ENCODE data around the gene SLBP.
A peak's percentile ranks its signal among the peaks of the same experiment; 100 is the strongest.

Gene SLBP

GRCh38 chr4:1748465-1748995 is 36.4 kb upstream of the SLBP start:
- DNase-seq (ENCODE audit: low read depth), result peak; percentile 63

- no peak for DNase-seq (ENCODE audit: low read depth)
These were observed 35.5 kb upstream of the SLBP start for GRCh38 chr4:1747603-1747967.

GRCh38 chr4:1746919-1747602 is 34.9 kb upstream of the SLBP start:
- DNase-seq (ENCODE audit: low read depth), result no peak

GRCh38 chr4:1746265-1746691 is 34.2 kb upstream of the SLBP start:
- peak; percentile 56 for DNase-seq (ENCODE audit: low read depth)

- DNase-seq (ENCODE audit: low read depth), result no peak
These were observed 33.6 kb upstream of the SLBP start for GRCh38 chr4:1745697-1746096.

GRCh38 chr4:1745165-1745564 is 33.0 kb upstream of the SLBP start:
- no peak for DNase-seq (ENCODE audit: low read depth)

- DNase-seq (ENCODE audit: low read depth), result no peak
These were observed 32.4 kb upstream of the SLBP start for GRCh38 chr4:1744552-1744951.

- no peak for DNase-seq (ENCODE audit: low read depth)
These were observed 31.9 kb upstream of the SLBP start for GRCh38 chr4:1743975-1744374.

GRCh38 chr4:1743551-1743950 is 31.4 kb upstream of the SLBP start:
- DNase-seq (ENCODE audit: low read depth), result no peak

- no peak for DNase-seq (ENCODE audit: low read depth)
These were observed 29.1 kb upstream of the SLBP start for GRCh38 chr4:1741208-1741607.

GRCh38 chr4:1740021-1740545 is 28.0 kb upstream of the SLBP start:
- no peak for DNase-seq (ENCODE audit: low read depth)

GRCh38 chr4:1739358-1739757 is 27.2 kb upstream of the SLBP start:
- DNase-seq (ENCODE audit: low read depth), result no peak

GRCh38 chr4:1738410-1738809 is 26.3 kb upstream of the SLBP start:
- DNase-seq (ENCODE audit: low read depth), result no peak

- DNase-seq (ENCODE audit: low read depth), result no peak
These were observed 25.5 kb upstream of the SLBP start for GRCh38 chr4:1737666-1738065.

- DNase-seq (ENCODE audit: low read depth), result no peak
These were observed 24.7 kb upstream of the SLBP start for GRCh38 chr4:1736812-1737211.

- no peak for DNase-seq (ENCODE audit: low read depth)
These were observed 23.1 kb upstream of the SLBP start for GRCh38 chr4:1735215-1735614.

GRCh38 chr4:1732911-1733310 is 20.8 kb upstream of the SLBP start:
- no peak for DNase-seq (ENCODE audit: low read depth)

- no peak for DNase-seq (ENCODE audit: low read depth)
These were observed 19.1 kb upstream of the SLBP start for GRCh38 chr4:1731180-1731579.

GRCh38 chr4:1730532-1731135 is 18.5 kb upstream of the SLBP start:
- DNase-seq (ENCODE audit: low read depth), result no peak

- no peak for DNase-seq (ENCODE audit: low read depth)
These were observed 16.2 kb upstream of the SLBP start for GRCh38 chr4:1728061-1728980.

GRCh38 chr4:1727117-1728031 is 15.3 kb upstream of the SLBP start:
- DNase-seq (ENCODE audit: low read depth), result no peak

Measured in activated T-helper 1 cell treated with Interleukin-2 at 50 U/mL for 16 hours (primary cell).